Activated CD8-positive, alpha-beta memory T cell treated with anti-CD3 and anti-CD28 coated beads, Interleukin-2, amount 50 U/mL, for 1 hour (primary cell): Measurements from ENCODE around the gene GSK3B.
"Not testable (repeated sequence)": the region's sequence is repeated elsewhere in the genome, so short reads cannot be mapped to it uniquely, and the experiment has no call there.

Experiments
- DNase-seq: peaks from one replicate; pipeline ENCODE4 v3.0.0-alpha.2; 2020; ENCODE audit errors: extremely low read depth

The GSK3B gene

DNA sequence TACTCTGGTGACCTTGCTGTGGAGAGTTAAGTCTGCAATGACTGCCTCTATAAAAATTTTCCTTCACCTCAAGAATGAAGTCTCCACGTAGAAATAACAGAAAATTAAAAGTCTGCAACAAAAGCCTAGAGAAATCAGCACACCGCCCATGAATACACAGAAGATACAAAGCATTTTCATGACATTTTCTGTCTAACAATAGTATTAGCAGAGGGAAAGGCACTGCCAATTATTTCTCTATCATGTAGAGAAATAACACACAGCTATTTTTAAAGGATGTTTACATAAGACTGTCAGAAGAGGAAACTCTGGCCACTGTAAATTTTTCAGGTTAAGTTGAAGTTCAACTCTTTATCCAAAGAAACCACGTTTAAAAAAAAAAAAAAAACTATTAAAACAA lies 80.8 kb downstream of the GSK3B start:
- no peak for DNase-seq

DNA sequence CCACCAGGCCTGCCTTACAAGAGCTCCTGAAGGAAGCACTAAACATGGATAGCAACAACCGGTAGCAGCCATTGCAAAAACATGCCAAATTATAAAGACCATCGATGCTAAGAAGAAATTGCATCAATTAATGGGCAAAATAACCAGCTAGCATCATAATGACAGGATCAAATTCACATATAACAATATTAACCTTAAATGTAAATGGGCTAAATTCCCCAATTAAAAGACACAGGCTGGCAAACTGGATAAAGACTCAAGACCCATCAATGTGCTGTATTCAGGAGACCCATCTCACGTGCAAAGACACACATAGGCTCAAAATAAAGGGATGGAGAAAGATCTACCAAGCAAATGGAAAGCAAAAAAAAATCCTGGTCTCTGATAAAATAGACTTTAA lies 88.5 kb downstream of the GSK3B start:
- not testable (repeated sequence) for DNase-seq

DNA sequence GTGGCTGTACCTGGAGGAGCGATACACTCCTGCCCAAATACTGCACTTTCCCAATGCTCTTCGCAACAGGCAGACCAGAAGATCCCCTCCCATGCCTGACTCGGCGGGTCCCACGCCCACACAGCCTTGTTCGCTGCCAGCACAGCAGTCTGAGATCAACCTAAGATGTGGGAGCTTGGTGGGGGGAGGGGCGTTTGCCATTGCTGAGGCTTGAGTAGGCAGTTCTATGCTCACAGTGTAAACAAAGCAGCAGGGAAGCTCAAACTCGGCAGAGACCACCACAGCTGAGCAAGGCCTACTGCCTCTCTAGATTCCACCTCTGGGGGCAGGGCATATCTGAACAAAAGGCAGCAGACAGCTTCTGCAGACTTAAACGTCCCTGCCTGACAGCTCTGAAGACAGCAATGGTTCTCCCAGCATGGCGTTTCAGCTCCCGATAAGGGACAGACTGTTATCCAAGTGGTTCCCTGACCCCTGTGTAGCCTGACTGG lies 90.2 kb downstream of the GSK3B start:
- DNase-seq, result not testable (repeated sequence)

DNA sequence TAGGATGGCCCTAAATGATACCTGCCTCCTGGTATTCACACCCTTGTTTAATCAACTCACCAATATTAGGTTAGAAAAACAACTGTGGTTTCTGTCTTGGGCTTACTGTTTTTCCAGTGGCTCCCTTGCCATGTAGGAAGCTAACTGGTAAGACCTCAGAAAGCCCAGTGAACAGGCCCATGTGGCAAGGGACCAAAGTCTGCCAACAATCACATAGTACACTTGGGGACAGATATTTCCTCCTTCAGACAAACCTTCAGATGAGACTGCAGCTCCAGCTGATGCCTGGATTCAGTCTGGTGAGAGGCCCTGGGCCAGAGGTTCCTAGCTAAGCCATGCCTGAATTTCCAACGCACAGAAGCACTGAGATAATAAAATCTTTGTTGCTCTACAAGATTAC lies 96.1 kb downstream of the GSK3B start:
- DNase-seq, result no peak

DNA sequence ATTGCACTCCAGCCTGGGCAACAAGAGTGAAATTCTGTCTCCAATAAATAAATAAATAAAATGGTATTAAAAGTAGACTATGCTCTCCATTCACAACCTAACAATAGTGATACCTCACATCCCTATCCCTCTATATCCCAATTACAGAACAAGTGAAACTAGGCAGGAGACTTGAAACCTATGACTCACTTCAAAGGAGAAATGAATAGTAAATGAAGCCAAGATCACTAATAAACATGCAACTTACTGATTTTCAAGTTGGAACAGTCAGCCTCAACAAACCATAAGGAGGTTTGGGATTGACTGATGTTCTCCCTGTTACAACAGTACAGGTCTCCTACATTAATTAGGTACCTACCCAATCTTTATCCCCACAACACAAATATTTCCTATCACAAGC lies 103.4 kb downstream of the GSK3B start:
- no peak for DNase-seq

DNA sequence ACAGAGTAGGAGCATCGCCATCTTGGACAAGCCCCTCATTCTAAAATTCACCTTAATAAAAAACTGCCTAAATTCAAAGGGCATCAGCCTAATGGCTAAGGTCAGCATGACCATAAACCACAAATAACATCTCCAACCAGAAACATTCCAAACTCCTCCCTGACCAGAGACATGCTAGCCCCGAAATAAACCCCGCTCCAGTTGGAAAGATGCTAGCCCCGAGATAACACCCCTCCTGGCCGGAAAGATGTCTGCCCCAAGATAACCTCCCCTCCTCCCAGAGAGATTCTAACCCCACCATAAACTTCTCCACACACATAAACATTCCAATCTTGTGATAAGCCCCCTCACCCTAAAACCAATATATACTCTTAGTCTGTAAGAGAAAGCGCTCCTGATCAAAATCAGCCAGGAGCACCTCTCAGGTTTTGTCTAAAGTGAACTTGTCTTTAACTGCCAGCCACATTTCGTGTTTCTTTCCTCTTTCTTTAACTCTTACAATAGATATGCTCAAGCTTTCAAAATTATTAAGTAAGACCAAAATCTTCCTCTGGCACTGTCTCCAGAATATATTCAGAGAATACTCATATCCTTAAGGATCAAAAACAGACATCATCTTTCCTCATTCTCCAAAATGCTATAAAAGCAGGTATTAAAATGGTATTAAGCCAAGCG lies 104.1 kb downstream of the GSK3B start:
- no peak for DNase-seq

DNA sequence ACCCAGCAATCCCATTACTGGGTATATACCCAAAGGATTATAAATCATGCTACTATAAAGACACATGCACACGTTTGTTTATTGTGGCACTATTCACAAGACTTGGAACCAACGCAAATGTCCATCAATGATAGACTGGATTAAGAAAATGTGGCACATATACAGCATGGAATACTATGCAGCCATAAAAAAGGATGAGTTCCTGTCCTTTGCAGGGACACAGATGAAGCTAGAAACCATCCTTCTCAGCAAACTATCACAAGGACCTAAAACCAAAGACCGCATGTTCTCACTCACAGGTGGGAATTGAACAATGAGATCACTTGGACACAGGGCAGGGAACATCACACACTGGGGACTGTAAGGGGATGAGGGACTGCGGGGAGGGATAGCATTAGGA lies 107.4 kb downstream of the GSK3B start:
- DNase-seq, result not testable (repeated sequence)

DNA sequence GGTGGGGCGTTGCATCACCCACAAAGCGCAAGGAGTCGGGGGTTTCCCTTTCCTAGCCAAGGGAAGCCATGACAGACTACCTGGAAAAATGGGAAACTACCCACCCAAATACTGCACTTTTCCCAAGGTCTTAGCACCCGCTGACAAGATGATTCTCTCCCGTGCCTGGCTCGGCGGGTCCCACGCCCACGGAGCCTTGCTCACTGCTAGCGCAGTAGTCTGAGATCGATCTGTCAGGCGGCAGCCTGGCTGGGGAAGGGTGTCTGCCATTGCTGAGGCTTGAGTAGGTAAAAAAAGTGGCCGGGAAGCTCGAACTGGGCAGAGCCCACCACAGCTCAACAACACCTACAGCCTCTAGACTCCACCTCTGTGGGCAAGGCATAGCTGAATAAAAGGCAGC lies 112.9 kb downstream of the GSK3B start:
- no peak for DNase-seq

DNA sequence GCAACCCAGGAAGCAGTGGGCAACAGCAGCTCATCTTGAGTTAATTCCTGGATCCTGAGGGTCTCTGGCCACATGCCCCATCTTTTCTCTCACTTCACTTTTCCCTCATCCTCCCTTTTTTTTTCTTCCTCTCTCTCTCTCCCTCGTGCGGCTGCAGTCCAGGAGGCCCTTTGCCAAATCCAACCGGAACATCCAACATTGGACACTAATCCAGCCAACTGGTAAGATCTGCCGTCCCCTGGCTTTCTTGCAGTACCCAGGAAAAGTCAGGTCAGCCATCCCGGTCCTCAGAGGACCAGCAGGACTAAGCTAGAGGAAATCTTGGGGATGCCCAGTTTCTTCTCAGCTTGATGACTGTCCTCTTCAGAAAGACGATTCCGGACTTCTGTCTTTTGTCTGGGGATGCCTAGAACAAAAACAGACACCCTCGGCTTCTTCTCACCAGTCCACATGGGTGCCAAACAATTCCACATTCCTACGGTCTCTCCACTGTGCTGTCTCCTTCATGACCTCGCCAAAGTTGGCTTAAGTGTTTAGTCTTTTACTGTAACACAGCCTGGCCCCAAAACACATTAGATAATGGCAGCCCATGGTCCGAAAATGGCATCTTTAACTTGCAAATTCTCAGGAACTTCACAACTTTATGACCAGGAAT lies 115.6 kb downstream of the GSK3B start:
- no peak for DNase-seq

DNA sequence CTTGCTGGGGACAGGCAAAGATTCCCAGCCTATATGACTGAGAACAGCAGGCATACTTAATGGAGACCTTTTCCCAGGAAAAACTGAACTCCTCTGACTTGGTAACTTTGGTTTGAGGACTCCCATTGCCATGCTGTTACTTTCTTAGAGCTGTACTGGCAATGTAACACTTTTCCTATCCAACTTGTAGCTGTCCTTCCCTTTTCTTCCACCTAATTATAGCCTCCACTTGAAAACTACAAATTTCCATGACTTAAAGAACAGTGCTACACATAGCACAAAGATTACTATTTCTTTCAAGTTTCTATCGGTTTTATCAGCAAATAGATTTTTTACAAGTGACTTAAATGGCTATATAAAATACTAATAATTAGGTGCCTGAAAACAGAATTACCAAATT lies 116.9 kb downstream of the GSK3B start:
- no peak for DNase-seq

DNA sequence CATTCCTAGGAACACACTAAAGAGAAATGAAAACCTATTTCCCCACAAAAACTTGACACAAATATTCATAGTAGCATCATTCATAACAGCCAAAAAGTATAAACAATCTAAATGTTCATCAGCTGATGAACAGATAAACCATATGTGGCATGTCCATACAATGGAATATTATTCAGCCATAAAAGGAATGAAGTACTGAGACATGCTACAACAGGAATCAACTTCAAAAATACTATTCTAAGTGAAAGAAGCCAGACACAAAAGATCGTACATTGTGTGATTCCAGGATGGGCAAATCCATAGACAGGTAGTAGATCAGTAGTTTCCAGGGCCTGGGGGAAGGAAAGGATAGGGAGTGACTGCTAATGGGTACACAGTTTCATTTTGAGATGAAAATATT lies 118.0 kb downstream of the GSK3B start:
- no peak for DNase-seq

DNA sequence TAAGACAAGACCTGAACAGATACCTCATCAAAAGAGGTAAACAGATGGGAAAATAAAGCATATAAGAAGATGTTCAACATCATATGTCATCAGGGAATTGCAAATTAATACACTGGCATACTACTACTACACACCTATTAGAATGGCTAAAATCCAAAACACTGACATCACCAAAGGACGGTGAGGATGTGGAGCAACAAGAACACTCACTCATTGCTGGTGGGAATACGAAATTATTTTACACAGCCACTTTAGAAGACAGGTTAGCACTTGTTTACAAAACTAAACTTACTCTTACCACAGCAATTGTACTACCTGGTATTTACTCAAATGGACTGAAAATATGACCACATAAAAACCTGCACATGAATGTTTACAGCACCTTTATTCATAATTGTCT lies 119.6 kb downstream of the GSK3B start:
- DNase-seq, result no peak

DNA sequence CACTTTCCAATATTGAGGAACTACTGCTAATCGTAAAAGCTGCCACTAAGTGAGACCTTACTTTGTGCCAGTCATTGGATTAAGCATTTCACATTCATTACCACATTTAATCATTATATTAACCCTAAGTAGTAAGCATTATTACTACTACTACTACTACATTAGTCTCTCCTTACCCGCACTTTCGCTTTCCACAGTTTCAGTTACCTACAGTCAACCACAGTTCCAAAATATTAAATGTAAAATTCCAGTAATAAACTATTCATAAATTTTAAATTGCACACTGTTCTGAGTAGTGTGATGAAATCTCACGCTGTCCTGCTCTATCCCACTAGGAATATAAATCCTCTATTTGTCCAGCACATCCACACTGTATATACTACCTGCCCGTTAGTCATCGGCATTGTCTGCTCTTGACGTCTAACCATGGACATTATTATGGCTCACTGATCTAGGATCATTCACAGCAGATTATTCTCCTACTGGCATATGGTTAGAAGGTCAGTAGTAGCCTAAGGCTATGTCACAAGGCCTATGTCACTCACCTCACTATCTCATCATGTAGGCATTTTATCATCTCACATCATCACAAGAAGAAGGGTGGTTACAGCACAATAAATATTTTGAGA lies 121.1 kb downstream of the GSK3B start:
- DNase-seq, result no peak

DNA sequence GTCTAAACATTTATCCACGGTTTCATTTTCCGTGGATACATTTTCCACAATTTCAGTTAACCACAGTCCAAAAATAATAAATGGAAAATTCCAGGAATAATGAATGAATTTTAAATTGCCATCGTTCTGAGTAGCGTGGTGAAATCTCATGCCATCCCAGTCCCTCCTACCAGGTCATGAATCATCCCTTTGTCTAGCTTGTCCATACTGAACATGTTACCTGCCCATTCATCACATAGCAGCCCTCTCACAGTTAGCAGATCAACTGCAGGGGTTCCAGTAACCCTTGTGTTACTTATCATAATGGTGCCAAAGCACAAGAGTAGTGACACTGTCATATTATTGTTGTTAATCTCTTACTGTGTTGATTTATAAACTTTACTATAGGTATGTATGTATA lies 124.5 kb downstream of the GSK3B start:
- DNase-seq, result no peak

DNA sequence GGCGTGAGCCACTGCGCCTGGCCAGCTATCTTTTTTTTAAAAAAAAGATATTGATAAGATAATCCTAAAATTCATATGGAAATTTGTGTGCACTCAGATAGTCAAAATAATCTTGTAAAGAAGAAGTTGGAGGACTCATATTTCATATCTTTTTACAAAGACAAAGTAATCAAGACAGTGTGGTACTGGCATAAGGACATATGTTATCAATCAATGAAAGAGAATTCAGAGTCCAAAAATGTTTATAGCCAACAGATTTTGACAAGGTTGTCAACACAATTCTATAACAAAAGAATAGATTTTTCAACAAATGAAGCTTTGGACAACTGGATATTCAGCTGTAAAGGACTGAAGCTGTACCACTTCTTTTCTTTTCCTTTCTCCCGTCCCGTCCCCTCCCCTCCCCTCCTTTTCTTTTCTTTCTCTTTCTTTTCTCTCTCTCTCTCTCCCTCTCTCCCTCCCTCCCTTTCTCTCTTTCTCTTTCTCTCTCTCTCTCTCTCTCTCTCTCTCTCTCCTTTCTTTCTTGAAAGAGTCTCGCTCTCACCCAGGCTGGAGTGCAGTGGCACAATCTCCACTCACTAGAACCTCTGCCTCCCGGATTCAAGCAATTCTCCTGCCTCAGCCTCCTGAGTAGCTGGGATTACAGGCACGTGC lies 126.8 kb downstream of the GSK3B start:
- no peak for DNase-seq

DNA sequence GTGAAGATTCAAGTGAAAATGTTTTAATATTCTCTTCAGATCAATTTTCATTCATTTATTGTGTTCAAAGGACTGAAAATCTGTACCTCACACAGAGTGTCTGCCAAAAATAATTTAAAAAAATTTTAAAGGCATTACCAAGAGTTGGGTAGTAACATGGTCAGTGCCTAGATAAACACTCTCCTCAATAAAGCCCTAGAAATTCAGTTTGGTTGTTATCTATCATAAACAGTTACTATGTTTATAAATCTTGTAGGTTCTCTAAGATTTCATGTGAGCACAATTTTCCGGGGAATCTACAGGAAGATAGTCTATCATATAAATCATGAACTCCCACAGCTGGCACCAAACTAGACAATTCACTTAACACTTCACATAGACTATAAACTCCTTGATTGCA lies 128.6 kb downstream of the GSK3B start:
- DNase-seq, result no peak

DNA sequence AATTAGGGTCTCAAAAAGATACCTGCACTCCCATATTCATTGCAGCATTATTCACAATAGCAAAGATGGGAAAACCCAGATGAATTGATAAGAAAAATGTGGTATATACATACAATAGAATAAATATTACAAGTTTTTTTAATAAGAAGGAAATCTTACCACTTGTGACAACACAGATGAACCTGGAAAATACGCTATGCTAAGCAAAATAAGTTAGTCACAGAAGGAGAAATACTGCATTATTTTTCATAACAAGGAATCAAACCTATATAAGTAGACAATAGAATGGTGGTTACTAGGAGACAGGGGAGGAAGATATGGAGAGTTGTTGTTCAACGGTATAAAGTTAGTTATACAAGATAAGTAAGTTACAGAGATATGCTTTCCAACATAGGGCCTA lies 130.0 kb downstream of the GSK3B start:
- DNase-seq, result no peak

DNA sequence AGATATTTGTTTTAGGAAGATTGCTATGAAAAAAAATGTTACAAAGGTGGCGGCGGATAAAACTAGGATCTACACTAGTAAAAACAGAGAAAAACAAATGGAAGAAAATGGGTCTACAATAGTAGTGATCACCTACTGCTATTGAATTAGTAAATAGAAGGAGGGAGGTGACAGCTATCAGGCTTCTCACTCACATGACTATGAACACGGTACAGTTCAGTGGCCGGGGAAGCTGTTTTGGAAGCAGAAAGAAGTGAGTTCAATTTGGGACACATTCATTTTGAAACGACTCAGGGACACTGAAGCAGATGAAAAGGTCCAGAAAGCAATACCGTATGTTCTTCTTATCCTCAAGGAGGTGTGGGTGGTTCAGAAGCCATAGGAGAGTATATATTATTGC lies 138.3 kb downstream of the GSK3B start:
- DNase-seq, result no peak

DNA sequence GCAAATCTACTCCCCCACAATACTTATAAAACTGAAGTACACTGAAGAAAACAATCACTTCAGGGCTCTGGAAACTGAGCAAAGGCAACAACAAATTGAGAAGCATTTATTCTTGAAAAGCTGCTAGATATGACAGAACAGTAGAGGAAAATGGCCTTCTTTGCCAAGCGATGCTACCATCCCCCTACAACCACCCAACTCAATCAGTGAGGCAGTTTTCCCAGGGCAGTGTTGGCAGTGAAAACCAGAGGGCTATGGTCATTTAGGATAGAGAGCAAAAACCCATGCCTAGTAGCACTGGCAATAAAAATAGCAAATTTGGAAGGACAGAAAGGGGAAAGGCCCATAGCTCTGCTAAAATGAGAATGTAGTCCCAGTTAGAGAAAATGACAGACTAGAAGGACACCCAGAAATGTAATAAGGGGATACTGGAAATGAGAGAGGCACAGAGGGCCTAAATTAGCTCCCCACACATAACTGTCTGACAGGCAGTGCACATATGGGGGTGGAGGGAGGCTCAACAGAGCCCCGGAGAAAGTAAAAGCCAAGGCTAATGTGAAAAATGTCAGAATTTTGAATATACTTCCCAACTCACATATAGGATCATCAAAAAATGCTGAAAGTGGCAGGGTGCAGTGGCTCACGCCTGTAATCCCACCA lies 143.5 kb downstream of the GSK3B start:
- DNase-seq, result no peak

DNA sequence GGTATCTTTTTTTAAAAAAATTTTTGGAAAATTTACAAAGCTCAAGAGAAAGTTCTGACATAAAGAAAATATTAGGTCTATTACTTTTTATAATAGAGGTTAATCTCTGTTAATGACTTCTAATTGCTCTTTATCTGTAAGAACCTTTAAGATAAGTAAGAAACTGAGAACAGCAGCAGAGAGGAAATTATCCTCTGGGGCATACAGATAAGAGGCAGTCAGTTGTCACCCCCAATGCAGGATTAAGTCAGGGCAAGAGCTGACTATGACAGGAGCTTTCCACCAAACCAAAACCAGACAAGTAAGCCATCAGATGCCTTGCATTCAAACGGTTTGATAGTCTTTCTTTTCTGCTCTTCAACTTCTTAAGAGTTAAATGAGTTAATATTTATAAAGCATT lies 149.0 kb downstream of the GSK3B start:
- no peak for DNase-seq

DNA sequence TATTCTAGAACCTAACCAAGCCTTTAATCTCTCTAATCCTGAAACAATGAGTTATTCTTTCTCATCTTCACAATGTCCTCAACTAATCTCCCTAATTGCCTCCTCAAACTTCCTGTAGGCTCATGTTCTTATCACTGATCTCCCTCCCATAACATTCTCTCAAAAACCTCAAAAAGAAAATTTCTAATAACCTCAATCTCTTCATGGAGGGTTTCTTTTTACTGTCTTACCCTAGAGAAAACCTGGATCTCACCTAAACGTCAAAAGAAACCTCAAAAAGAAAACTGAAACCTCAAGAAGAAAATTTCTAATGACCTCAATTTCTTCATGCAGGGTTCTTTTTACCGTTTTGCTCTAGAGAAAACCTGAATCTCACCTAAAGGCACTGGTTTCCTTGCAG lies 150.2 kb downstream of the GSK3B start:
- DNase-seq, result no peak

DNA sequence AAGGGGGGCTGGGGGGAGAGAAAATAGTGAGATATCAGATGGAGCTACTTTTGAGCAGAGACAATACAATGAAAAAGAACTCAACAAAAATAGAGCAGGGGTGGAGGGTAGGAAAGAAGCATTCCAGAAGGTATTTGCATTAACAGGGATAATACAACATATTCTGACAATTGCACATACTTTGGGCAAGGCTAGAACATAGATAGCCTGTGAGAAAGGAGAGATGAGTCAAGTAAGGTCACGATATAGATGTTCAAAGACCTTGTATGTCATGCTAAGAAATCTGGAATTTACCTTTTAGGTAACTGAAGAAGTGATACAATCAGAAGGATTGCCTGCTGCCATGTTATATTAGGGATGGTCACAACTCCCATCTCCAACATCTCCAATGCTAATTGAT lies 155.2 kb downstream of the GSK3B start:
- no peak for DNase-seq
